GM19468 (cell line): ENCODE results near the gene KISS1.

ENCODE experiments used
- ATAC-seq: cut with Tn5 transposase; IDR thresholded peaks from one replicate; pipeline ENCODE4 v1.9.1; 2021; ENCODE audit warnings: mild to moderate bottlenecking, moderate library complexity, moderate number of reproducible peaks; ENCODE audit not compliant: unreplicated experiment; ENCODE audit errors: extremely low read depth

KISS1 gene

DNA sequence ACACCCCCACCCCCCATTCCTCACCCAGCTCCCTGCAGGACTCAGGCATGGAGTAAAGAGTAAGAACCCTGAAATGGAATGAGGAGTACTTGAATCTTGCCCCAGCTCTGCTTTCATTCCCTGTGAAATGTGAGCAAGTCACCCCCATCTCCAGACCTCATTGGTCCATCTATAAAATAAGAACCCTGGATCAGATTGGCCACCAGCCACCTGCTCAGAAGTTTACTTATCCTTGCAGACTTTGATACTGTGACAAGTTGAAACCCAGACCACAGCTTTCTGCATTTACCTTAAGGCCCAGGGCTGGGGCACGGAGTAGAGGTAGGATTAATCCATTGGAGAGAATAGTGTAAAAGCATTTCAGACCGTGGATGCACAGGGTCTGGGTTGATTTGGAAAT, 2.2 kb downstream of the KISS1 start:
- no peak for ATAC-seq

DNA sequence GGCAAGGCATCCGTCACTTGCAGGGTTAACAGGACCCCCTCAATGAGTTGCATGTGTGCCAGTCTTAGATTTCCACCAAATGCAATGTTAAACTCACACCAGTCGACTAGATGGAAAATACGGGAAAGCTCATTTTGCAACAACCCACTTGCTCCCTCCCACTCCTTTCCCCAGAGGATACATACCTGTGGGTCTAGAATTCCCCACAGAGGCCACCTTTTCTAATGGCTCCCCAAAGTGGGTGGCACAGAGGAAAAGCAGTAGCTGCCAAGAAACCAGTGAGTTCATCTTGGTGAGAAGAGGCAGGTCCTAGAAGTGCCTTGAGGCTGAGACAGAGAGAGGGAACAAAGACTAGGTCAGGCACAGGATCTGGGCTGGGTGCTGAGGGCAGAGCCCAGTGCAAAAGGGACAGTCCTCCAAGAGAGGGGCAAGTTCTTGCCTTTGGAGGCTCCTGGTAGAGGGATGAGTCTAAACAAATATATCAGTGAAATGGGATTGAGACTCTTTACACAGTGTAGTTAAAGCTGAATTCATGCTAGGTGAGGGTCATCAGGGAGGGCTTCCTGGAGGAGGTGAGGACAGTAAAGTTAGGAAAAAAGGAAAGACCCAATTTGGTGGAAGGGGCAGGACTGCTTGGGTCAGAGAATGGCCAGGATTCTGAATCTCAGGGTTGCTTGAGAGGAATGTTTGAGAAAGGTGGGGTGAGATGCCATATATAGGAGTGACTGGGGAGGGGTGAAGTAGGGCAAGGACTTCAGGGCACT, 3.5 kb downstream of the KISS1 start:
- no peak for ATAC-seq

DNA sequence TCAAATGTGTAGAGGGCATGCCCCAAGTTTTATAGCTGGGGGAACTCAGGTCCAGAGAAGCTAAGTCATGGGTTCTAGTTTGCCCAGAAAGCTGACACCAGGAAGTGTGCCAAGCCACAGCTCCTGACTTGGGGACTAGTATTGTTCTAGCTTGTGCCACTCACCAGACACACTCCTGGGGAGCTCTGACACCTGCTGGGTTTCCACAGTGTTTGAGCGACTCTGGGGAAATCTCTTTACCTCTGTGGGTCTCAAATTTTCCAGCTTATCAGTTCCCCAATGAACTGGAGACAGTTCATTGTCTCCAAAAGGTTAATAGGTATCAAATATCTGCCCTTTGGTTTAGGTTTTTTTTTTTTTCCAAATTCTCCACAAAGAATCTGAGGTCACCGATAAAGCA, 4.2 kb downstream of the KISS1 start:
- no peak for ATAC-seq

DNA sequence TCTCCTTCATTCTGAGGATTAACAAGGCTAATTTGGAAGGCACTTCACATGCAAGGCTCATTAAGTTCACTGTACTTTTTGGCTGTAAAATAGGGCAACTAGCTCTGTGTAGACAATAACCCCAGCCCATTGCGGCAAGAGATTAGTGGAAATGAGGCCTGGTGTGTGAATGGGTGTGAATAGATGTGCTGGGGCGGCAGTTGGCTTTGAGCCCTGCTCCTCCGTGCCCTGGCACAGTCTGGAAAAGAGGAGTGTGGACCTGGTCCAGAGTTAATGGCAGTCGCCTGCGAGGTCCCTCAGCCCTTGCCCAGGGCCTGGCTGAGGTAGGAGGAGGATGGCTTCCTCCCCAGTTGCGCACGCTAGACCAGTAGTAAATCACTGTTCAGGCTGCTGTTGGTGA, 4.8 kb downstream of the KISS1 start:
- ATAC-seq: no peak

DNA sequence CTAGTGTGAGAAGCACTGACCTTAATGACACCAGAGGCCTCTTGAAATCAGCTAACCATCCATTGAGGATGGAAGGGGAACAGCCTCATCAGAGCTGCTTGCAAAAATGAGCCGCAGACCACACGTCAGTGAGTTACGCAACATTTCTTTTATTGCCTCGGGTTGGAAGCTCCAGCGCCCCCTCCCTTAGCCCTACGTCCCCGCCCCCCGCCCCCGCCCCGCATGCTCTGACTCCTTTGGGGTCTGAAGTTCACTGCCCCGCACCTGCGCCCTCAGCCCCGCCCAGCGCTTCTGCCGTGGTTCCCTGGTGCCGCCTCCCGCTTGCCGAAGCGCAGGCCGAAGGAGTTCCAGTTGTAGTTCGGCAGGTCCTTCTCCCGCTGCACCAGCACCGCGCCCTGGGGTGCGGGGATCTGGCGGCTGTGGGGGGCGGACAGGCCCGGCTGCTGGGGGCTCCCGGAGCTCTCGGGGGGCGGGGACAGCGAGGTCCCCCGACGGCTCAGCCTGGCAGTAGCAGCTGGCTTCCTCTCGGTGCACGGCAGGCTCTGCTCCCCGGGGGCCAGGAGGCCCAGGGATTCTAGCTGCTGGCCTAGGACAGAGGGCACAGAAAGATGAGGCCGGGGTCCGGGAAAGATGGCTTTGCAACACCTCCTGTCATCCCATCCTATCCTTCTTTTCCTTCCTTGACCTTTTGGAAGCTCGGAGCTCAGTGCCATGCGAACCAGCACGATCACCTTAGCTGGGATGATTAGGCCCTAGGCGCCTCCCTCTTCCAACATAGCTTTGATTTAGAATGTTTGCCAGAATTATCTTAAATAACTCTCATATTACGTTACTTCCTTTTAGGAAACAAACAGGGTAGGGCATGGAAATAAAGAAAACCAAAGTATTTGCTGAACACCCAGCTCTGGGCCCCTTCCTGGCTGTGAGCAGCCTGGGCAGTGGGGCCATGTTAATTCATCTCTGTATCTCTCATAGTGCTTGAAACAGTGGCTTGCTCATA, 5.8 kb downstream of the KISS1 start:
- no peak for ATAC-seq

- no peak for ATAC-seq
Measured at GRCh38 chr1:204188959-204189639, 7.2 kb downstream of the KISS1 start.

DNA sequence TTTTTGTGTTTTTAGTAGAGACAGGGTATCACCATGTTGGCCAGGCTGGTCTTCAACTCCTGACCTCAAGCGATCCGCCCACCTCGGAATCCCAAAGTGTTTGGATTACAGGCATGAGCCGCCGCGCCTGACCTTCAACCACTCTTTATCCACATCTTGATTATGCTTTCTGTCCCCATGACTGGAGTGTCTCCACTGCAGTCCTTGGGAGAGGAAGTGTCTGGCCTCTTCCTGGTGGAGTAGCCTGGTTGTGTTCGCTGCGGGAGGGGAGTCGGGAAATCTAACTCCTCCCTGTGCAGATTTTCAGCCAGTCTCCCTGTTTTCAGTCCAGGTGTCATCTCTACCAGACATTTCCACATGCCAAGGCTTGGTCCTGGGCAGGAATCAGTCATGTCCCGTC, 9.7 kb downstream of the KISS1 start:
- no peak for ATAC-seq

DNA sequence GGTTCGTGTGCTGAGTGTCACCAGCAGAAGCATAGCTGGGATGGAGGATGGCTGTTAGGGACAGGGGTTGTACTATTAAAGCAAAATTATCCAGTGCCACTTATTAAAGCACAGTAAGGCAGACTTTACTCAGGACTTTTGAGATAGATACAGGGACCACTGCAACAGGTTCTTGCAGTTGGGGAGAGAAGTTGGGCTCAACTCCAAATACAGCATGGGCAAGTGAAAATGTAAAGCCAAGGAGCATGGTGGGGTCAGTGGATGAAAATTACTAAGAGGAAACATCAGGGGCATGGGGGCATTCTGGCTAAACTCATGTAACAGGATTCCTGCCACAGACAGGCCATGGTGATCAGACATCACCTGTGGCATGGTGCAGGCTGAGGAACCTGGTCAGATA, 15.2 kb downstream of the KISS1 start:
- no peak for ATAC-seq

DNA sequence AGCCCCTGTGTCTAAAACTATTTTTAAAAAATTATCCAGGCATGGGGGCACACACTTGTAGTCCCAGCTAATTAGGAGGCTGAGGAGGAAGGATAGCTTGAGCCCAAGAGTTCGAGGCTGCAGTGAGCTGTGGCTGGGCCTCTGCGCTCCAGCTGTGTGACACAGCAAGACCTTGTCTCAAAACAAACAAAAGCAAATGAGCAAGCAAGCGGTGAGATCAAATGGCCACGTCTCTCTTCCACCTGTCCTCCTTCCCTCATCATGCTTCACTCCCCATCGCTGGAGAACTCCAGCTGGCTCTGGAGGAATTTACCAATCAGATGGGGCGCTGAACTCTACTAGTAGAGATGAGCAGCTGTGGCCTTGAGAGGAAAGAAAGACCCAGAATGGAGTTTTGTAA, 16.2 kb downstream of the KISS1 start:
- no peak for ATAC-seq

- no peak for ATAC-seq
Measured at GRCh38 chr1:204178487-204179281, 17.6 kb downstream of the KISS1 start.

- ATAC-seq: no peak
Measured at GRCh38 chr1:204177133-204177532, 19.2 kb downstream of the KISS1 start.

DNA sequence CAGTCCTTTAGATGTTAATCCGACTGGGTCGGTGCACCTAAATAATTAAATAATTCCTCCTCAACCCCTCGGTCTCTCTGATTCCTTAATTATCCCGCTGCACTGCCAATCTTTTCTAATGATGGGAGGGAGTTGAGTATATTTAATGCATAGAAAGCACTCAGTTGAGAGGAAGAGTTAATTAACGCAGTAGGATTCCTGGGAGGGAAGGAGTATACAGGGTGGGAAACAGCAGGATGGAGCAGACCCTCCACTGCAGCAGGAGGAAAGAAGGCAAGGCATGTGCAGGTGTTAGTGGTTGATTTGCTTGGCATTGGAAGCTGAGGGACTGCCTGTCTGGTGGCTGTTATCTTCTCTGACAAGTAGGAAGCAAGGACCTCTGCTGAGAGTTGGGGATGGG, 20.2 kb downstream of the KISS1 start:
- ATAC-seq: no peak

- ATAC-seq: no peak
Measured at GRCh38 chr1:204174958-204175357, 21.3 kb downstream of the KISS1 start.

DNA sequence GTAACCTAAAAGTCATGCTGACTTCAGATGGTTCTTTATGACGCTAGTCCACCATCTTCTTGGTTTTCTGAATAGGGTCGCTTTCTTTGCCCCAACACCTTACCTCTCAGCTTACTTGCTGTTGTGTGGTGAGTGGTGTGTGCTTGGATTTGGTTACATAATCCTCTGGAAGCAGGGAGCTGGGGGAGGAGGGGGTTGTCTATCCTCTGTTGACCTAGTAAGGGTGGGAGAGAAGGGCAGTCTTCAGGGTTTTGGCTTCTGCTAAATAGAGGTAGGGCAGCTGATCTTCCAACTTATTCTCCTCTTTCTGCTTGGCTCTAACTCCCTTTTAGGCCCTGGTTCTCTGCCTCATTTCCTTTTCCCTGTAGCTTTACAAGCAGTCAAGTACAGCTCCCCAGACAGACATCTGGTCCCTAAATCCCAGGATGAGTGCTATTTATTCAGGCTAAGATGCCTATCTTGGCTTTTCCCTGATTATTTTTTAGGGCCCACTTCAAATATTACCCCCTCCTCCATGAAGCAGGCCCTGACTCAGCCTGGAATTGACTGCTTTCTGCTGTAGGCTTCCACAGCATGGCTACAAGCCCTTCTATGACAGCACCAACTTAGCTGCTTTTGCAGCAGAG, 23.8 kb downstream of the KISS1 start:
- no peak for ATAC-seq

DNA sequence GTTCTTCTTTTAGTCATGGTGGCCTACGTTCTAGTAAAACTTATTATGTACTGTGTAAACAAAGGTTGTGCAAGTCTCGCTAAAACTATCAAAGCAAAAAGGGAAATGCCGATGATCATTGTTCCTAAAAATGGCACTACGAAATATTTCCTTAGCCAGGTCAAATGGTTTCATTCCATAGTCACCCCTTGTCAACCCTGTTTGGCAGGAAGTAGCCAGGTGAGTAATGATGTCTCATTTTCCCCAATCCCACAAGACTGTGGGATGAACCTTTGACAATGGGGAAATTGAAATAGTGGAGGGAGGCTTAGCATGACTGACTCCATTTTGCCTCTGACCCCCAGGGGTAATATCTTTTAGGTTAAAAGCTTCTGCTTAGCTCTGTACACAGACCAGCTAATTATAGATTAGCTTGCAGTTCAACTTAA, 24.5 kb downstream of the KISS1 start:
- ATAC-seq: no peak

DNA sequence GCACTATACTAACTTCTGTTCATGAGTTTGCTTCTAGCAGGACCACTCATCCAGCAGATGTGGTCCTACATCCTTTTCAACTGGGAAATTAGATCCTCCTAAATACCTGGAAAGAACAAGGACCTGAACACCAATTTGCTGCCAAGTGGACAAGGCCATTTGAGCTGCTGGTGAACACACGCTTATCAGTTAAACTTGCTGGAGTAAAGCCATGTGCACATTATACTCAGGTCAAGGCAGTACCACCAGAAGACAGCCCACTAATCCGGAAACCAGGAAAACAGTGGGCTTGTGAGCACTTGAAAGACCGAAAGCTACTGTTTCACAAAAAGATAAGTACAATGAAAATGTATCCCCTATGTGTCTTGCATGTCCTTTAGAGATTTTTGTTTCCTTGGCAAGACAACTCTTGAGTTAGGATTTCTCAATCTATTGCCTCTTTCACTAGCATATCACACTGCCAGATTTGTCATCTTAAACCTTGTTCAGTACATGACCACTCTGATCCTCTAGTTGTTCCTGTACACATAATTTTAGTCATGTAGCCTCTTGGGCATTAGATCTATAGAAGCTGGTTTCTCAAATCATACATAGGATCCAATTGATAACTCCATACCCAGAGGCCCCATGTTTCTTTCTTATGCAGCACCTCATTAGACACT, 25.7 kb downstream of the KISS1 start:
- no peak for ATAC-seq

DNA sequence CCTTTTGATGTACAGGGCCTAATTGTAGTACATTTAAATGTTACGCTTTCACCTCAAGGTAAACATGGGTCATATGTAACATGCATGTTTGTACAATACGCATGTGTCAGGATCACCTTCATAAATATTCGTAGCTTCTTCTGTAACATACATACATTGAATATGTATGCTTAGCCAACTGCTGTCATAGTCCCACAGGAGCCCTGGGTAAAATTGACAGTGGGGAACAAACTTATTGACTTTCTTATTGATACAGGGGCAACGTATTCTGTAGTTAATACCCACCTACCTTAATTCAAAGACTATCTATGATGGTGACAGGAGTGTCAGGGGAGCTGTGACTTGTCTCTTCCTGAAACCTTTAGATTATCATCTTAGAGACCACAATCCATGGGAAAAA, 26.4 kb downstream of the KISS1 start:
- no peak for ATAC-seq

DNA sequence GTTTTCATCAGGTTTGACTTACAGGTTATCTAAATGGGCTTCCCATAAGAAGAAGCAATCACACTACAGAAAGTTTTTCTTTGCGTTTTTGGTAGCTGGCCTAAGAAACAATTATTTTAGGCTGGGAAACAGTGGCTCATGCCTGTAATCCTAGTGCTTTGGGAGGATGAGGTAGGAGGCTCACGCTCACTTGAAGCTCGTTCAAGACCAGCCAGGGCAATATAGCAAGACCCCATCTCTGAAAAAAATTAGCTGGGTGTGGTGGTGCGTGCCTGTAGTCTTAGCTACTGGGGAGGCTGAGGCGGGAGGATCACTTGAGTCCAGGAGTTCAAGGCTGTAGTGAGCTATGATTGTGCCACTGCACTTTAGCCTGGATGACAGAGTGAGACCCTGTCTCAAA, 28.6 kb downstream of the KISS1 start:
- no peak for ATAC-seq

DNA sequence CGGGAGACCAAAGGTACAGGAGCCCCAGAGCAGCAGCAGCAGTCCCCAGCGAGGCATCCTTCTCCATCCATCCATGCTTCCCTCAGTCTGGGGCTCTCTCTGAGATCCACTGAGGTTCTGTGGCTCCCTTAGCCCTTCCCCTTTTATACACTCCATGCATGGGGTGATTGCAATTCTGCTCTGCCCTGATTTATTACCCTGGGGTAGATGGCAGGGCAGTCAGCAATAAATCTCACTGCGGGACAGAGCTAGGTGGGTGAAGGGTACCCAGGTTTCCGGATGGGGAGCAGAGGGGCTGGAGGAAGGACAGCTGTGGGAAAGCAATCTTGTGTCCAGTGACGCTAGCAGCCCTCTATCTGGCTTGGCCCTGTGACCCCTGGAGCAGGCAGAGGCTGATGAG, 30.1 kb downstream of the KISS1 start, which contains the start of gene REN:
Gene REN, minus strand, starts transcription at position 119 of the 400 bp plus-strand sequence. Its CDS starts 44 bp downstream, at position 75.
- no peak for ATAC-seq
